ENCODE data around the gene DENND1A.
A peak's percentile ranks its signal among the peaks of the same experiment; 100 is the strongest.

Gene DENND1A

GRCh38 chr9:123478160-123478559 lies 451.8 kb downstream of the DENND1A start:
- no peak for DNase-seq

- no peak for DNase-seq
Measured at GRCh38 chr9:123475407-123475806, 454.5 kb downstream of the DENND1A start.

- no peak for DNase-seq
Measured at GRCh38 chr9:123472862-123473614, 456.9 kb downstream of the DENND1A start.

GRCh38 chr9:123471843-123472570 lies 457.9 kb downstream of the DENND1A start:
- DNase-seq = no peak

- DNase-seq = no peak
Measured at GRCh38 chr9:123470991-123471770, 458.7 kb downstream of the DENND1A start.

GRCh38 chr9:123470121-123470782 lies 459.7 kb downstream of the DENND1A start:
- peak; percentile 55 to 60 for DNase-seq

- DNase-seq = no peak
Measured at GRCh38 chr9:123469282-123469681, 460.6 kb downstream of the DENND1A start.

GRCh38 chr9:123468541-123468940 lies 461.4 kb downstream of the DENND1A start:
- no peak for DNase-seq

GRCh38 chr9:123465304-123465703 lies 464.6 kb downstream of the DENND1A start:
- DNase-seq = no peak

GRCh38 chr9:123460091-123460490 lies 469.8 kb downstream of the DENND1A start:
- no peak for DNase-seq

- no peak for DNase-seq
Measured at GRCh38 chr9:123457583-123457982, 472.3 kb downstream of the DENND1A start.

GRCh38 chr9:123456011-123456410 lies 473.9 kb downstream of the DENND1A start:
- no peak for DNase-seq

- DNase-seq = no peak
Measured at GRCh38 chr9:123455187-123455586, 474.7 kb downstream of the DENND1A start.

GRCh38 chr9:123454361-123454760 lies 475.6 kb downstream of the DENND1A start:
- DNase-seq = no peak

GRCh38 chr9:123453831-123454321 lies 476.1 kb downstream of the DENND1A start:
- DNase-seq = no peak

GRCh38 chr9:123453076-123453667 lies 476.8 kb downstream of the DENND1A start:
- no peak for DNase-seq

- DNase-seq = no peak
Measured at GRCh38 chr9:123450996-123451395, 478.9 kb downstream of the DENND1A start.

GRCh38 chr9:123450098-123450770 lies 479.7 kb downstream of the DENND1A start:
- no peak for DNase-seq

GRCh38 chr9:123447934-123448646 lies 481.8 kb downstream of the DENND1A start:
- DNase-seq = no peak

- no peak for DNase-seq
Measured at GRCh38 chr9:123445981-123446610, 483.8 kb downstream of the DENND1A start.

GRCh38 chr9:123445116-123445515 lies 484.8 kb downstream of the DENND1A start:
- DNase-seq = no peak

Data from Kasumi-1 (cell line).